Lung microvascular endothelial cell (primary cell): ENCODE data around the gene GPC6. TPM values are rescaled to one million over a fixed set of nuclear protein-coding genes. Genes with fewer than 3 reads are reported as not detected.

Experiments used
- DNase-seq, 2 donors: peaks; one replicate each; pipeline versions ENCODE4 v3.0.0 to v3.0.0-alpha.2; 2010; ENCODE audit warnings: low read depth in 2 of 2
- total RNA-seq: library from RNA; depleted of rRNA; stranded (reverse); fragments of >200 nt; gene quantifications from 2 replicates; pipeline ENCODE4 v1.2.1, GENCODE V29; 2014

Gene GPC6
- total RNA-seq, 1 donor from 2014 or later, result under 0.01 TPM

DNA sequence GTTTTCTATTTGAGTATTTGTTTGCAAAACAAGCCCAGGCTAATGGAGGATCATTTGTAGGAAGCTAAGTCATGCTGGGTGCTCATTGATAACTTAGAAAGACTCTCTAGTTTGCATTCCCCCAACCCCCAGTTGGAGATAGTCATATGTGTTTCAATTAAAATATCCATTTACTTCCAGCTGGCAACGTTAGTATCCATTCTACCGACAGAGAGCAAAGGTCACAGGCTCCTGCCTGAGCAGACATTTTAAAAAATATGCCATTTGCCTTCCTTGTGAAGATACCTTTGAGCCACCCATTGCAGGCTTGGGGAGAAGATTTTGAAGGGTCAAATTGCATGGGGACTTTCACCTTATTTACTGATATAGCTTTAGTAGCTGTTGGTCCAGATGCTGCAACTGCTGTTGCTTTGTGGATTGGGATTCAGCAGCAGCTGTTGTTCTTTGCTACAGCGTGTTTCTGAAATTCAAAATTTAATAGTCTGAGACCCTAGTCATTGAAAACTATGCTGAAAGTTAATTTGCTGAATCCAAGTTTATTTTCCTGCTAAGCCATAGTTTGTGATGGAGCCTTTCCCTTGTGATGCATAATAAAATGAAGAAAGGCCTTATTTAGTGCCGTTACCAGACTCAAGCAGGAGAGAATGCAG, 335.1 kb downstream of the GPC6 start:
- no peak for DNase-seq

DNA sequence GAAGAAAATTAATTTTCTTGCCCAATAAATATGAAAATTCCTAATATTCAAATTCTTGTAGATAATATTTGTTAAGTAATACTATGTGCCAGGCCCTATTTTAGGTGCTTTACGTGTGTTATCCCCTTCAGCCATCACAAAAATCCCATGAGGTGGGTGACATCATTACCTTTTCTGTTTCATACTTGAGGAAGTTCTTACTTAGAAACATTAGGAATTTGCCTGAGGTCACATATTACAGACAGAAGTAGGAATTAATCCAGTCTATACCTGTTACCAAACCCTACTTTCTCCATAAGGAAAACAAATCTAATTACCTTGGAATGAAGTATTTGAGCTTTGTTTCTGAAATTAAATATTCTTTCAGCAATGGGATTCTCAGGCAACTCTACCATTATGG, 336.1 kb downstream of the GPC6 start:
- no peak for DNase-seq

DNA sequence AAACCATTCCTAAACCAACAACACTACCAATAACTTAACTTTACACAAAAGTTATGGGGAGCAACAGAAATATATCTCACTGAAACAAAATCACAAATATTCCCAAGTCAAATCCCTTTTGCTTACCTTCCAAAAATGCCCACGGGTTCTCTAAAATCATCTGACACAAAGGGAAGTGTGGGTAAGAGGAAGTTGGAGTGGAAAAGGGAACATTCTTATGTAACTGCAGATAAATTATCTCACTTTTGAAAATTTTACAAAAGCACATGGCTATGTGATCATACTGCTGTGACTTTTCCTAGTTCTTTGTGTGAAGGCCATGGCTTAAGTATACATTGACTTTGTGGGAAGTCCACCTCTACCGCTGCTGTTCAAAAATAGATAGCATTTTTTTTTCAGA, 350.5 kb downstream of the GPC6 start:
- DNase-seq, result no peak

DNA sequence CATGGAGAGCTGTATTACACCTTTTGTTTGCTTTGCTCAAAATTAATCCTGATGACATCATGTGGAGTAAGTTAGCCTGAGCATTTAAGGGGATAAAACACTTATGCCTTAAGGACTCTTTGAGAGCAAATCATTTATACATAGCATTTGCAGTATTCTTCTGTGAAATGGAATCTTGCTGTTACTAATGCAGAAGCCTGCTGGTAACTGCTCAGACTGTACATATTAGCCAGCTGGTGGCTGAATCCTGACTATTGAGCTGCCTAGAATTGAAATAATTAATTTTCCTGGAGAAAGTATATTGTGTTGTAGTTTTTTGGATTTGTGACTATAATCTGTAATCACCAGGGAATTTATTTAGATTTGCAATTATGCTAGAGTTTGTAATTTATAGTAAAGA, 363.2 kb downstream of the GPC6 start:
- DNase-seq, result no peak

DNA sequence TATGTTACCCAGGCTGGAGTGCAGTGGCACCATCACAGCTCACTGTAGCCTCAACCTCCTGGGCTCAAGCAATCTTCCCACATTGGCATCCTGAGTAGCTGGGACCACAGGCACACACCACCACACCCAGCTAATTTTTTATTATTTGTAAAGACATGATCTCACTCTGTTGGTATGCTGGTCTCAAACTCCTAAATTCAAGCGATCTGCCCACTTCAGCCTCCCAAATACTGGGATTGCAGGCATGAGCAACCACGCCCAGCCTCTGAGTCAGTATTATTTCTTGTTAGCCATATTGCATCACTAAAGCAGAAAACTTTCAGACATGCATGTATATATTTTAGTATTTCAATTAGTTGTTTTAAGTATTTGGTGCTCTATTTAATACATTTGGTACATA, 376.4 kb downstream of the GPC6 start:
- no peak for DNase-seq

DNA sequence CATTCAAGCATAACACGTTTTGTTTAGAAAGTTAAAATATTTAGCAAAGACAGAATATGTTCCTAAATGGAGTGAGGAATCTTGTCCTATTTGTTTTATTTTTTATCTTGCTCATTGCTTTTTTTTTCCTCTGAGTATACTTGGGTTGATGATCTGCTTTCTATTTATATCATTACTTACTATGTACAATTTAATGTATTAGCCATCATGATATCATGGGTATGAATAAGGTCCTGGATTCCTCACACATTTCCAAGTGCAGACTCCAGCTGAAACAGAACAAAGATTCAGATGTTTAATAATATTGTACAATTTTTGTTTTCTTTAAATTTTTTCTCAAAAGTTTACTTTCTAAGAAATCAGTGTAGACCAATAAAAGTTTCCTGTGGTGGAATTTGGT, 388.2 kb downstream of the GPC6 start:
- no peak for DNase-seq

DNA sequence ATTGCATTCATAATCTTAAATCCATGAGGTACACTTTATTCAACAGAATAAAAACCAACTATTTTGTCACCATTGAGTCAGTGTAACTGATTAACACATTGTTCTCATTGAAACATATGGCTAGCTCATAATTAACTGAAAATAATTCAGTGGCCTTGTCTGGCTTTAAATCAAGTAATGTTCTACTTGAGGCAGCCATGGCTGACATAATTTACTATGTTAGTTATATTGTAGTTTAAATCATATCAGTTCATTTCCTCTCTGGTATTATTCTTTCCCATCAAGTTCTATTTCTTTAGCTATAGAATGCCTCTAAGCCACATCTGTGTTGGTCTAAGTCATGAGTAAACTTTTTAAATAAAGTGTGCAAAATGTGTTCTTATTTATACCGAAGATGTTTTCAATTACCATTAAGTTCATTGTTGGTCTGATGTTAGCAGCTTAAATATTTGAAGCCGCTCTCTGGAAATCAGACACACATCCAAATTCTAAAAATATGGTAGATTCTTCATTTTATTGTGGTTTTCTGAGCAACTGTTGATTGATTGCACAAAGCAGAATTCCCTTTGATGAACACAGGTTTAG, 393.7 kb downstream of the GPC6 start:
- DNase-seq, result no peak

DNA sequence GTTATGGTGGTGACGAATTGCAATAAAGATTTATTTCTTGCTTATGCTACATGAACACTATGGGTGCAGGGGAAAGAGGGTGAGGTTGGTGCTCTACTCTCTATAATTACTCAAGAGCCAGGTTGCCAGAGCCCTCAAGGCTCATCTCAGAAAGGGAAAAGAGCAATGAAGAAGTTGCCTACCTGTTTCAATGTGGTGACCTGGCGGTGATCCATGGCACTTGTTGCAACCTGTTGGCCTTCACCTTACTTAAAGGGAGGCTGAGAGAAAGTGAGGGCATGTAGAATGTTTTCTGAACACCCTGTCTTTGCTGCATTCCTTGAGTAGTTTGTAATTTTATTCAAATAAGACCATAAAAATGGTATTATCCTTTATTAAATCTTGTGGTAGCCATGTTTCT, 394.4 kb downstream of the GPC6 start:
- no peak for DNase-seq

DNA sequence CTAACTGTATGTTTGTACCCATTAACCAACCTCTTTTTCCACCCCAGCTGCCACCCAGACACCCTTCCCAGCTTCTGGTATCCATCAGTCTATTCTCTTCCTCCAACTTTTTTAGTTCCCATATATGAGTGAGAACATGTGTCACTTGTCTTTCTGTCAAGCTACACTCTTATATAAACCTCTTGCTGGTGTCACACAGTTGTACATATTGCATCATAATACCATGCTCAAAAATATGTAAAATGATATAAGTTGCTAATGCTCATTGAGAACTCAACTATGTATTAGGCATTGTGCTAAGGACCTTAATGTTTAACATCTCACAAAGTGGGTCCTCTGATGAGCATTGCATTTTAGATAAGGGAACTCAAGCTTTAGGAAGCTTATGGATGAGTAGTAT, 395.4 kb downstream of the GPC6 start:
- no peak for DNase-seq

DNA sequence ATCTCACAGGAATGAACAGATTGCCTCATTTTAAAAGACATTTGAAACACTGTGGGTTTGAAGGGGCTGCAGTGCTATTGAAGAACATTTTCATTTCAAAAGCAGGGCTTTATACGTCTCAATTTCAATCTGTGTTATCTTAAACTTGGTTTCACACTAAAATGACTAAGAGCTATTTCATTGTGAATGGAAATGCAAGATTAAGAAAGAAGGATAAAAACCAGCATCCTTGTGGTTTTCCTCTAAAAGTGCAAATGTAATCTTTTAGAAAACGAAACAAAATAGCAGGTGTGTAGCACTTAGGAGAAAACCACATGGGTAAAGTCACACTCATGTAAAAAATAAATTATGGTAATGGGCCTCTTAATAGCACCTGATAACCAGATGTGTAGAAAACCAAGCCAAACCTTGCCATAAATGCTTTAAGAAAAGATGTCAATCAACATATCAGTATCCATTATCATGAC, 397.7 kb downstream of the GPC6 start:
- no peak for DNase-seq

DNA sequence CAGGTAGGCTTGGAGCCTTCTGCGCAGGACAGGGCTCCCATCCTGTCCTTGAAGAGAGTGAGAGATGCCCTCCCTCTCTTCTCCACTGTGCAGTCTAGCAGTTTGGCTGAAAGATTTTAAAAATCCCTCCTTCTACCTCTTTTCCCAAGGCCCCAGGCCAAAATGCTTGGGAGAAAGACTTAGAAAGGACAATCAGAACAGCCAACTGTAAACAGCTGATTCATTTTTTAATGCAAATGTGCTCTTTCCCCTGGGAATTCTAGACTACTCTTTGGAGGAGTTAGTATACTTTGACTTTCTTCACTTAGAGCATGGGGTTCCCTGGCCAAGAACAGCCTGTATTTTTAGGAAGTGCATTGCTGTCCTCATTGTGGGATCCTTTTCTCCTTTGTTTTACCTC, 398.9 kb downstream of the GPC6 start:
- DNase-seq, result no peak

DNA sequence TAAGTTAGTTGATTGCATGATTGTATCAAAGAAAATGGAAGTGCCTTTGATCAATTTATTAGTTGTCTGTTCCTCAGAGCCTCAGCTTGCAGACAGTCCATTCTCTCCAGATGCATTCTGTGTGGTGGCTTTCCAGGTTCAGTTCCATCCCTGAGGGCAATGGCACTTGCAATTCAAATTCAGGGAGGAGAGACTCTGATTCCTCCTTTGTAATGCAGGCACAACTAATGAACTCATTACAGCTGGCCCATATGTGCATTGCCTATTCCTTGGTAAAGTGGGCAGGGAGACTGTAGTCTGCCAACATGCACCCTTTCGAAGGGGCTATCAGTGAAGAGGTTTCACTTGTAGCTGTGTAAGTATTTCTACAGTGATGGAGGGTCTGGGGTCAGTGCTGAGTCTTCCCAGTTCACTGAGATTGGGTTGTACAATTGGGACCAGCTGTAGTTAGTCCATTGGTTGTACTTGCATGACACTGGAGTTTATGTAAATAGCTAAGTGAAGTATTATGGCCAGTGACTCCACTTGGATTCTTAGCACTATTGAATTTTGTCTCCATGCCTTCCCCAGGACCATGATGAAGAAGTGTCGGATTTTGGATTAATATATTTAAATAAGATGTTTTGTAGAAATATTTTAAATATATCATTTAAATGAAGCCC, 401.7 kb downstream of the GPC6 start:
- no peak for DNase-seq

DNA sequence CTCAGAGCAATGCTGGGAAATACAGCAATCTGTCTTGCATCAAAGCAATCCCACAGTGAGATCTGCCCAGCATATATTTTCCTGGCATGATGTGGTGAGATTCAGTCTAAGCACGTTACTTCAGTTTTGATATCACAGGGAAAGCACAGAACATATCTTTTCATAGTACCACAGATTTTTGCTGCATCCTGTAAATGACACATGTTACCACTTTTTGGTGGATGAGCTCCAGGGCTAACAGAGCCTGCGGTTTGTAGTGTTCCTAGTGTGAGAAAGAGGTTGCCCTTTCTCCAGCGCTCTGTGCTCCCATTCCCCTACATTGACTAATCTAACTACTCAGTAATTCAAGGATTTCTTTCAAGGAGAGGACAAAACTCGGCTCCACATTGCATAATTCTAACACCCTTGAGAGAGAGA, 409.0 kb downstream of the GPC6 start:
- DNase-seq, result no peak

DNA sequence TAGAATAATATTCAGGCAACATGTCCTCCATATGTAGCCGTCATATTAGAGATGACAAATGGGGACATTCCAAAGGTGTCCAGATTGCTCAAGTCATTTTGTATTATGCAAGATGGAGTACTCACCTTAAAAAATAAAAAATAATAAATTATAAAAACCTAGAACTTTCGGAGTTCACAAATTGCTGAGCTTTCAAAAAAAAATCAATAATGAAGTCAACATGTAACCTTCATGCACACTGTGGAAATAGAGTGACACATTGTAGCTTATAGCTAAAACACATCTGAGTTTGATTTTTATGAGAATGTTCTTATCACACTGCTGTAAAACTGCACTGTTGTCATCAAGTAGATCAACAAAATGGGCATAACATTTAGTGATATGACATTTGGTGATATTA, 411.2 kb downstream of the GPC6 start:
- DNase-seq, result no peak

DNA sequence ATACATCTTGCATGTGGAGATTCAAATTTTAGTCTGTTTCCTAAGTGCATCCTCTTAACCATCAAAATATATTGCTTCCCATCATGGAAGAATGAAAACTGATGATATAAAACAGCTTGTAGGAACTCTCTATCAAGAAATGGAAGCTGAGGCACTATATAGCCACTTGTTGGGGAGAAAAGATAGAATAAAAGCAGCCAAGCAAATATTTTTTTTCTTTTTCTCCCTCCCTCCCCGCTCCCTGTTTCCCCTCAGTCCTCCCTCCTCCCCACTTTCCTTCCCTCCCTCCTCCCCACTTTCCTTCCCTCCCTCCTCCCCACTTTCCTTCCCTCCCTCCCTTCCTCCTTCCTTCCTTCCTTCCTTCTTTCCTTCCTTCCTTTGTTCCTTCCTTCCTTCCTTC, 413.8 kb downstream of the GPC6 start:
- no peak for DNase-seq

DNA sequence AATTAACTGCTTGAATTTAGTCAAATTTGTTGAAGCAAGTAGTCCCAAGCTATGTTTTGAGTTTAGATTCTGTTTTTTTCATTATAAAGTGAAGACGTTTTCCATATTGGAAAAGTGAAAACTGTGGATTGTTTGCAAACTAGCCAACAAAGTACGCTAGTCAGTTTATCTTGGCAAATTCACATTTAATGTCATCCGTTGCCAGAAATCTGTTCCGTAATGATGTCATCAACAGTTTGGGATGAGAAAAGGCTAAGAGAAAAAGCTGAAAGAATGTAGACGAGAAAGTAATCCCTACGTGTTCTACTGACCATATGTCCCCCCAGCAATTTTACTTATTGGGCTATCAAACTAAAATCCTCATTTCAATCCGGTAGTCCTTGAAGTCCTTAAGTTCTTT, 419.6 kb downstream of the GPC6 start:
- no peak for DNase-seq

DNA sequence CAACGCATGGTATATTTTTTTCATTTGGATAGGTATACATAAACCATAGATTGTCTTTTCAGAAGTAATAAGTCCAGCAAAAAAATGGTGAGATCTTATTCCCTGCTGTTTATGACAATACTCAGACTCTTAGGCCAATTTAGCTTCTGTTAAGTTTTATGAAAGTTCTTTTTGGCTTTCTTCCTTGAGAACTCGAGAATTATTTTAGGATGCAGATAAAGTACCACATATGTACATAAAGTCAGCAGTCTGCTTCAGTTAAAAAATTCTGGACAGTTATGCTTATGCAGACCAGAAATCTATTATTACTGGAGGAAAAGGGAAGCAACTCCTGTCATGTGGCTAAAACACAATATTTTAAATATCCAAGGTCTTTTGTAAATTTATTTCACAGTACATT, 422.9 kb downstream of the GPC6 start:
- DNase-seq, result no peak

DNA sequence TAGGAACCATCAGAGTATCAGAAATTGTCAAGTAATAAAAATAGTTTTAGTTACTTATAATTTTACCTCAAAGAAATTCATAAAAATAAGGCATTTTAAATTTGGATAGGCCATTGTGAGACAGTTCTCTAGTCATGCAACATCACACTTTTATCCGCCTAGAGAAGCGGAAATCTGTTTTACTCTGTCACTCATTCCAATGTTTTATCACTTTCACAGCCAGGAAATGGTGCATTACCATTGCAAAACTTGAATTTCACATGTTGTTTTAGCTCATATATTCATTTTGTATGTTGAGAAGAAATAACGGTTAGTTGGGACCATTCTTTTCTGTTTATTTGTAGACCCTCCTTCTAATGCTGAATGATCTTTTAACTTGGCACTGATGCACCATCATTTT, 427.2 kb downstream of the GPC6 start:
- no peak for DNase-seq

DNA sequence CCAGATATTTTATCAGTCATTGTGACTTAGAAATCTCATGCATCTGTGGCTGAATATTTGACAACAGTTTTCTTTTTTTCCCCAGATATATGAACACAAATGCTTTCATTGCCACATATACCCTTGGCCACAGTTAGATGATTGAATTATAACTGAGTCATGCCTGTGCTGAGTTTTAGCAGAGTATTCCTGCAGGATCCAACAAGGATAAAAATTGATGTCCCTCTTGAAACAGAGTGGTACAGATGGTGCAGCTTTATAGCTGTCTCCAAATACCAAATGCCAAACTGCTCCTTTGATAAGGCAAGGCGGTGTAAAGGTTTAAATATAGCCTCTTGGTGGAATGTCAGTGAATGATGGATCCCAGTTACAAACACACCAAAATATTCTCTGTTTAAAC, 428.5 kb downstream of the GPC6 start:
- DNase-seq, result no peak

DNA sequence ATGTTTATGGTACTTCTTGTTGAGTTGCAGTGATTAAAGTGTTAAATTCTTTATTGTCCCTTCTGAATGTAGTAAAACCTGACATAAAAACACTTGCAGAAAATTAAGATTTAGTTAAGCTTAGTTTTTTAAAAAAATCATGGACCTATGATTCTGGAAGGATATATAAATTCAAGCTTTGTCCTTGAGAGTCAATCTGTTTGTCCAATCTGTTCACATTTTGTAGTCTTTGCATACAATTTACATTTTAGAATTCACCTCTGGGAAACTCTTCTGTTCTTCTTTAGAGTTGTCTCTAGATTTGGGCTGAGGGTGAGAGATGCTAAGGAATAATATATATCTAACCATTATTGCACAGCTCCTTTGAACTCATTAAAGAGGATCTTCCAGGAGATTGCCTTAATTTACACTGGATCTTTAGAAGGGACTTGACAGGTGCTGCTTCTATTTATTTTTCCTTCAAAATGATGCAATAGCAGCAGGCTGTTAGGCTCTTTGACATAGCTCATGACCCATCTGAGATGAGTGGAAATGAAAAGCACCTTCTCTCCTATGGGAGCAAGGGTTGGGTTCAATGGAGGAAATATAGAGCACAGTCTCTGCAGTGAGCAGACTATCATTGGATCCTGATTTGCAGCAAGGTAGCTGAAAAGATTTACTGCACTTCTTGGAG, 433.9 kb downstream of the GPC6 start:
- no peak for DNase-seq

DNA sequence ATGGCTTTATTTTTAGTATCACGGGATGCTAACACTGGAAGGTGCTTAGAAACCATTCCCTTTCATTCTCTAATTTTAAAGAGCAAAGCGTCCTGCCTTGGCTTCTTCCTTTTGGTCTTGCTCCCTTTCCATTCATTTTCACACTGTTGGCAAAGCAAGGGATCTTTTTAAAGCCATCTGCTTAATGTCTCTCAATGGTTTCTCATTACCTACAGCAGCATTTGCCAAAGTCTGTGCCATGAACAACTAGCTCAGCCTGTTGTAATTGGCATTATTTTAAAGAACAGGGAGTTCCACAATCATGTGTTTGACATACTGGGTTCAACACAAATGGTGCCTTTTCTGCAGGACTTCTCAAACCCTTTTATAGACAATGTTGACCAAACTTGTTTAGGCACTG, 444.3 kb downstream of the GPC6 start:
- DNase-seq, result no peak

DNA sequence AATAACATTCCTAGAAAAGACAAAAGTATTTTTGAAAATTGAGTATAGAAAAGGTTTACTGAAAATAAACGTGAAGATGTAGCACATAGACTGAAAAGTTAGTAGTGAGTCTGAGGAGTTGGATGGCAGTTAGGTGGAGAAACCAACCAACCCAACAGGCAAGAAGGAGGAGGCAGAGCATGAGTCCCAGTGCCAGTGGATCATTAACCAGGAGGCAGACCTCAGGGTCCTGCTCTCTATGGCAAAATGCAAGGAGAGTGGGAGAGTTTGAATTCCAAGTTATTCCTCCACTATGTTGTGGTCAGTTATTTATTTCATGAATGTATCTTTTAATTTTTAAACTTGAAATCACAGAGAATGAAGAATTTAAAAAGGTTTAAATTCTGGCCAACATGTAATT, 446.4 kb downstream of the GPC6 start:
- DNase-seq, result no peak

DNA sequence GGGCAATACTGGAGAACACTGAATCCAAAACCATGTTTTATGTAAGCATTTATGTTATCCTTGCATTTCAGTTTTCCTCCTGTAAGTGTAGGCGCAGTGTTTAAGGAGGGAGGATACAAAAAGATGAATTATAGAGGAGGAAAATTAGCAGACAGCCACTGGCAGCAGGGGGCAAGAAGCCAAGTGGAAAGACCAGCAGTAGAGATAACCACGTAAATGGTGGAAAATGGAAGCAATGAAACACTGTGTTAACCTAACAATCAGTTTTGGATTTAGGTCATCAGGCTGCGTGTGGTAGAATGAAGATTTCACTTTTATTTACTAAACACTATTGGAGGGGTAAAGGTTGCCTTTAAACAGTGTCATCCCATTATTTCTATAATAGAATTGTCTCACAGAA, 447.3 kb downstream of the GPC6 start:
- DNase-seq, result no peak
